ENCODE results near the gene PIGT.

DNA sequence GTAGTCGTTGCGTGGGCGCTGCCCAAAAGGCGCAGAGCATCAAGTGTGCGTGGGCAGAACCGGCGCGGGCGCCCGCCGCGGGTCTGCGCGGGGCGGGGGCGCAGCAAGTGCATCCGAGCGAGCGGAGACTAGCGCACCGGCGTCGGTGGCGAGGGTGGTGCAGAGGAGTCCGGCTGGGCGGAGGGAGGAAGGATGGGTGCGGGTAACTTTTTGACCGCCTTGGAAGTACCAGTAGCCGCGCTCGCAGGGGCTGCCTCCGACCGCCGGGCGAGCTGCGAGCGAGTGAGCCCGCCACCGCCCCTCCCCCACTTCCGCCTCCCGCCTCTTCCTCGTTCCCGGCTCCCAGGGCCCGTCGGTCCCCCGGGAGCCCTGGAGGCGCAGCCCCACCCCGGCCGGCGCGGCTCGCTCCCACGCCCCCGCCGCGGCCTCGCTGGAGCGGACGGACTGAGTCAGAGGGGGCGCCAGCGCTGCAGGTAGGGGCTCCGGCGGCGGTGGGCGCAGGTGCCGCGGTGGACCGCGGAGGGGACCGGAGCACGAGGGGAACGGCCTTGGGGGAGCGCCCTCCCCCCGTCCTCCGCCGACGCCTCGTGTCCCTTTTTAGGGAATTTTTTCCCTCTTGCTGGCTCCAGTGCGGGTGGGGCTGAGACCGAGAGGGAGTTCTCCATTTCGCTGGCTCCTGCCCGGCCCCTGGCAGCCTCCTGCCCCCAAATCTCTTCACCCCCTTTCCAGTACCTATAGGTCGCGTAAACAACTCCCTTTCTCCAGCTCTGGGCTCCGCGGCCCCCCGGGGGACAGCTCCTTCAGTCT lies 9.5 kb upstream of the PIGT start:
- TF ChIP-seq JUND (IDR thresholded peaks at IDR 0.05) (no peak), POLR2A (IDR thresholded peaks at IDR 0.05; ENCODE audit: borderline replicate concordance, extremely low read depth, insufficient read depth, insufficient read length) (no peak), POLR2AphosphoS5 (IDR thresholded peaks at IDR 0.05; ENCODE audit: low read depth, low read length) (peak; percentile 63; the same call in 1 of the 2 replicates), ZNF274 (IDR thresholded peaks at IDR 0.05; ENCODE audit: low read depth, low read length) (no peak), TCF7L2 (IDR thresholded peaks at IDR 0.05; ENCODE audit: borderline replicate concordance, extremely low read depth, insufficient read depth, insufficient read length) (no peak), YY1 (IDR thresholded peaks at IDR 0.05; ENCODE audit: extremely low read depth, insufficient replicate concordance, low read depth, low read length) (no peak)
- TF ChIP-seq, protein P1, sequence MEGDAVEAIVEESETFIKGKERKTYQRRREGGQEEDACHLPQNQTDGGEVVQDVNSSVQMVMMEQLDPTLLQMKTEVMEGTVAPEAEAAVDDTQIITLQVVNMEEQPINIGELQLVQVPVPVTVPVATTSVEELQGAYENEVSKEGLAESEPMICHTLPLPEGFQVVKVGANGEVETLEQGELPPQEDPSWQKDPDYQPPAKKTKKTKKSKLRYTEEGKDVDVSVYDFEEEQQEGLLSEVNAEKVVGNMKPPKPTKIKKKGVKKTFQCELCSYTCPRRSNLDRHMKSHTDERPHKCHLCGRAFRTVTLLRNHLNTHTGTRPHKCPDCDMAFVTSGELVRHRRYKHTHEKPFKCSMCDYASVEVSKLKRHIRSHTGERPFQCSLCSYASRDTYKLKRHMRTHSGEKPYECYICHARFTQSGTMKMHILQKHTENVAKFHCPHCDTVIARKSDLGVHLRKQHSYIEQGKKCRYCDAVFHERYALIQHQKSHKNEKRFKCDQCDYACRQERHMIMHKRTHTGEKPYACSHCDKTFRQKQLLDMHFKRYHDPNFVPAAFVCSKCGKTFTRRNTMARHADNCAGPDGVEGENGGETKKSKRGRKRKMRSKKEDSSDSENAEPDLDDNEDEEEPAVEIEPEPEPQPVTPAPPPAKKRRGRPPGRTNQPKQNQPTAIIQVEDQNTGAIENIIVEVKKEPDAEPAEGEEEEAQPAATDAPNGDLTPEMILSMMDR (IDR thresholded peaks at IDR 0.05 in 2 of 3, conservative IDR thresholded peaks at IDR 0.05 in 1 of 3; ENCODE audit: borderline replicate concordance in 1 of 3, insufficient read depth in 1 of 3, low read depth in 2 of 3, low read length in 2 of 3), result no peak
